HepG2 (cell line): ENCODE results near the gene DOCK4. TPM values are rescaled to one million over a fixed set of nuclear protein-coding genes. Genes with fewer than 3 reads are reported as not detected.

ENCODE experiments used
- ATAC-seq: fragments of 200-7000 bp; cut with Tn5 transposase; 3 replicates; pipeline ENCODE4 v1.9.1; 2020; ENCODE audit warnings: mild to moderate bottlenecking, moderate library complexity
- BruUV-seq: library from RNA; stranded (reverse); fragments of 400-500 nt; replicated peaks from 2 replicates; lab custom pipeline; 2021; lab: Mats Ljungman, UMichigan
- CTCF ChIA-PET: fragments of 300-600 bp; formaldehyde crosslinking; extraction: SDS; loops from one replicate; lab custom pipeline; 2021; ENCODE audit warnings: low total read pairs, inconsistent platforms, low intra/inter-chr PET ratio; lab: Yijun Ruan, JAX
- POLR2A ChIA-PET: fragments of 350-600 bp; sonication (Branson Sonifier 250); formaldehyde crosslinking; loops from one replicate; lab custom pipeline; 2020; ENCODE audit warnings: antibody characterized with exemption, inconsistent platforms; lab: Yijun Ruan, JAX
- DNase-seq: peaks from one replicate; pipeline ENCODE4 v3.0.0-alpha.2; 2015; ENCODE audit warnings: low spot score
- FAIRE-seq: peaks from 3 replicates; lab custom pipeline; 2011; peaks lifted over from hg19 to GRCh38; lab: Jason Lieb, UNC
- H2AFZ ChIP-seq: one replicate; pipeline ENCODE4 v1.6.1; 2011; ENCODE audit warnings: low read length, inconsistent platforms
- H3K27ac ChIP-seq: fragments of 300-600 bp; 3 replicates; pipeline ENCODE4 v1.8.0; 2011; ENCODE audit warnings: mixed run types, mild to moderate bottlenecking, mixed read lengths, low read length, inconsistent platforms; ENCODE audit not compliant: insufficient read depth; ENCODE audit errors: extremely low read length
- H3K27me3 ChIP-seq, 2 experiments: fragments of 200-600 bp in 1 of 2; 2 replicates in 1 of 2; 3 replicates in 1 of 2; pipeline versions ENCODE4 v1.6.0 to v1.8.0; 2011; ENCODE audit warnings: low read length in 2 of 2, mild to moderate bottlenecking in 2 of 2, moderate library complexity in 2 of 2, inconsistent platforms in 1 of 2; ENCODE audit not compliant: insufficient read depth in 2 of 2, control insufficient read depth in 1 of 2
- H3K36me3 ChIP-seq, 2 experiments: fragments of 200-600 bp in 1 of 2; replicated peaks in 1 of 2; 2 replicates in 1 of 2; 3 replicates in 1 of 2; pipeline versions ENCODE4 v1.5.1 to v1.8.0; 2011; ENCODE audit warnings: low read length in 2 of 2, inconsistent platforms in 1 of 2; ENCODE audit not compliant: insufficient read depth in 2 of 2, control insufficient read depth in 1 of 2
- H3K4me1 ChIP-seq: 2 replicates; pipeline ENCODE4 v1.5.1; 2012; ENCODE audit warnings: low read length, inconsistent platforms; ENCODE audit not compliant: insufficient read depth
- H3K4me2 ChIP-seq: 2 replicates; pipeline ENCODE4 v1.6.0; 2011; ENCODE audit warnings: low read depth, low read length, inconsistent platforms
- H3K4me3 ChIP-seq, 3 experiments: fragments of 200-600 bp in 1 of 3; sonication (generic), shearing (Covaris generic) in 1 of 3; replicated peaks in 1 of 3; 2 replicates each; pipeline ENCODE4 v1.5.1; 2011 to 2016; ENCODE audit warnings: low read length in 3 of 3, inconsistent platforms in 2 of 3, low read depth in 2 of 3, mild to moderate bottlenecking in 2 of 3, control low read depth in 1 of 3, mixed read lengths in 1 of 3; ENCODE audit not compliant: insufficient read depth in 1 of 3
- H3K79me2 ChIP-seq: one replicate; pipeline ENCODE4 v1.6.1; 2011; ENCODE audit warnings: low read length, inconsistent platforms; ENCODE audit not compliant: insufficient read depth
- H3K9ac ChIP-seq: 2 replicates; pipeline ENCODE4 v1.6.0; 2011; ENCODE audit warnings: mild to moderate bottlenecking, low read depth, low read length, inconsistent platforms; ENCODE audit not compliant: insufficient read depth
- H3K9me3 ChIP-seq: 2 replicates; pipeline ENCODE4 v1.5.1; 2012; ENCODE audit warnings: mild to moderate bottlenecking, low read length
- H4K20me1 ChIP-seq: 2 replicates; pipeline ENCODE4 v1.6.0; 2011; ENCODE audit warnings: inconsistent platforms, mild to moderate bottlenecking, low read length, moderate library complexity; ENCODE audit not compliant: insufficient read depth
- ARID4A ChIP-seq: sonication (generic); formaldehyde crosslinking; IDR thresholded peaks from 2 replicates; pipeline ENCODE4 v1.5.0; 2020; ENCODE audit warnings: mild to moderate bottlenecking, missing genetic modification reagents, borderline replicate concordance
- FOSL2 ChIP-seq: sonication (generic); formaldehyde crosslinking; IDR thresholded peaks from 2 replicates; pipeline ENCODE4 v1.4.0; 2020; ENCODE audit warnings: missing genetic modification reagents
- FOXA1 ChIP-seq, 2 experiments: fragments of 450-650 bp in 1 of 2; sonication (generic) in 1 of 2; formaldehyde crosslinking in 1 of 2; IDR thresholded peaks; 2 replicates each; pipeline versions ENCODE4 v1.4.0 to v1.6.1; 2016 to 2020; ENCODE audit warnings: missing genetic modification reagents in 1 of 2
- HMGA1 ChIP-seq: sonication (generic); formaldehyde crosslinking; conservative IDR thresholded peaks from 2 replicates; pipeline ENCODE4 v1.4.0; 2020; ENCODE audit warnings: missing genetic modification reagents
- NR2F1 ChIP-seq, 2 experiments: fragments of 450-650 bp in 1 of 2; formaldehyde crosslinking in 1 of 2; IDR thresholded peaks; 2 replicates each; pipeline versions ENCODE4 v1.5.0 to v1.6.1; 2016 to 2020; ENCODE audit warnings: mild to moderate bottlenecking in 1 of 2, missing compliant biosample characterization in 1 of 2, missing genetic modification reagents in 1 of 2, moderate library complexity in 1 of 2
- TP53 ChIP-seq: sonication (generic); formaldehyde crosslinking; conservative IDR thresholded peaks from 2 replicates; pipeline ENCODE4 v1.4.0; 2020; ENCODE audit warnings: missing genetic modification reagents
- ZNF17 ChIP-seq: sonication (generic); formaldehyde crosslinking; IDR thresholded peaks from 2 replicates; pipeline ENCODE4 v1.5.0; 2020; ENCODE audit warnings: mild to moderate bottlenecking, missing genetic modification reagents
- ZNF280B ChIP-seq: sonication (generic); formaldehyde crosslinking; IDR thresholded peaks from 2 replicates; pipeline ENCODE4 v1.5.0; 2020; ENCODE audit warnings: missing genetic modification reagents, mild to moderate bottlenecking, borderline replicate concordance
- ZNF776 ChIP-seq: sonication (generic); formaldehyde crosslinking; IDR thresholded peaks from 2 replicates; pipeline ENCODE4 v1.4.0; 2020; ENCODE audit warnings: mild to moderate bottlenecking, missing genetic modification reagents
- in situ Hi-C: cut with HindIII; loops from 2 replicates; pipeline ENCODE4 v1.10.0; 2017; ENCODE audit warnings: low pct_unique_long_range_greater_than_20kb; ENCODE audit not compliant: extremely low pct_ligation_motif_present
- intact Hi-C: fragments of 100-400 bp; cut with micrococcal nuclease; formaldehyde crosslinking; loops from one replicate; pipeline ENCODE4 v1.10.0; 2022; ENCODE audit not compliant: unreplicated experiment
- polyA plus RNA-seq, 8 experiments: library from polyadenylated mRNA; depleted of rRNA in 3 of 8; stranded (reverse) in 7 of 8; unstranded in 1 of 8; fragments of >200 nt; fragmentation: Illumina TruSeq in 4 of 8; extraction: Trizol in 4 of 8; gene quantifications; 2 replicates each; pipeline versions ENCODE4 v1.2.1 to v1.2.3, GENCODE V29; 2011 to 2016; ENCODE audit warnings: low read depth in 4 of 8, missing spikeins in 1 of 8, mixed read lengths in 1 of 8; ENCODE audit not compliant: insufficient read depth in 1 of 8
- total RNA-seq, 5 experiments: library from RNA; depleted of rRNA; stranded (reverse); fragments of >200 nt; fragmentation: Illumina TruSeq; extraction: Trizol; gene quantifications; 2 replicates each; pipeline ENCODE4 v1.2.3, GENCODE V29; 2016; ENCODE audit warnings: low read depth in 1 of 5

Gene DOCK4
- total and polyA plus RNA-seq, 2 of the 13 experiments (the other 11 are each of a cell fraction or from before 2014, with no cell fraction given), result 13.5 to 17.4 TPM

GRCh38 chr7:112009081-112009480, 197.1 kb downstream of the DOCK4 start:
- BruUV-seq, result no TSS peak
- H3K36me3 ChIP-seq, result no peaks in the 10 kb centered on the region
- H3K27ac ChIP-seq, result no peak overlapping the region
- no peak overlapping the region for H3K9ac ChIP-seq
- FAIRE-seq, result peak; percentile 46
- H2AFZ ChIP-seq, result no peak overlapping the region
- no peak overlapping the region for H3K4me2 ChIP-seq
- TF ChIP-seq TP53 (CRISPR knock-in tag) (no peak), ARID4A (CRISPR knock-in tag) (no peak), FOSL2 (CRISPR knock-in tag) (peak; percentile 64), ZNF280B (CRISPR knock-in tag) (no peak), ZNF17 (no peak), HMGA1 (CRISPR knock-in tag) (no peak), NR2F1 (CRISPR knock-in tag; IDR thresholded peaks at IDR 0.05) (0 out of 4 replicates have a peak, but pooled peaks of 1 of the 2 experiments have one; percentile 20), ZNF776 (no peak), FOXA1 (IDR thresholded peaks at IDR 0.05) (no peak), FOXA1 (CRISPR knock-in tag; IDR thresholded peaks at IDR 0.05) (0 out of 2 replicates have a peak, but pooled peaks have one; percentile 6)
- in situ Hi-C loops, result no loop called here
- intact Hi-C loops, result loop anchor here (10.0 kb wide), 1 partner anchor 196 kb away; the partner anchor contains the start of genes DOCK4 and ZNF277
- no peaks in the 10 kb centered on the region for H3K27me3 ChIP-seq
- peaks cover 31% of the 10 kb centered on the region for H3K4me1 ChIP-seq
- peak; percentile 43 for DNase-seq
- no peak overlapping the region for H3K4me3 ChIP-seq
- peaks cover 7% of the 10 kb centered on the region; the same call in 1 of the 2 replicates for H4K20me1 ChIP-seq
- POLR2A ChIA-PET, result no interaction called here
- peak; percentile 38; the same call in 1 of the 3 replicates for ATAC-seq
- H3K79me2 ChIP-seq, result peaks cover 9% of the 10 kb centered on the region
- no peaks in the 10 kb centered on the region for H3K9me3 ChIP-seq
- CTCF ChIA-PET, result no interaction called here
